Panc1 (cell line): ENCODE data around the gene MISP3. TPM values are rescaled to one million over a fixed set of nuclear protein-coding genes. Genes with fewer than 3 reads are reported as not detected.
A peak's percentile ranks its signal among the peaks of the same experiment; 100 is the strongest.

Experiments
- ATAC-seq: fragments of 200-7000 bp; cut with Tn5 transposase; 2 replicates; pipeline ENCODE4 v1.9.1; 2020; ENCODE audit warnings: mild to moderate bottlenecking, moderate library complexity
- BruUV-seq: library from RNA; stranded (reverse); fragments of 400-500 nt; replicated peaks from 2 replicates; lab custom pipeline; 2021; lab: Mats Ljungman, UMichigan
- CTCF ChIA-PET: fragments of 300-600 bp; sonication (Branson Sonifier 250); formaldehyde crosslinking; loops from one replicate; lab custom pipeline; 2022; ENCODE audit warnings: antibody characterized with exemption; lab: Charles Lee
- POLR2A ChIA-PET: fragments of 300-600 bp; sonication (Branson Sonifier 250); formaldehyde crosslinking; loops from one replicate; lab custom pipeline; 2022; ENCODE audit warnings: antibody characterized with exemption; lab: Charles Lee
- DNase-seq: peaks from one replicate; pipeline ENCODE4 v3.0.0-alpha.2; 2010; ENCODE audit warnings: low read depth, low spot score
- H3K27ac ChIP-seq: 2 replicates; pipeline ENCODE4 v1.5.1; 2011; ENCODE audit warnings: mild to moderate bottlenecking, low read length, inconsistent platforms
- H3K27me3 ChIP-seq: fragments of 200-500 bp; sonication (Bioruptor generic); 2 replicates; pipeline ENCODE4 v1.6.0; 2014; ENCODE audit warnings: low read length, inconsistent platforms; ENCODE audit not compliant: control insufficient read depth, insufficient read depth
- H3K36me3 ChIP-seq: fragments of 200-500 bp; sonication (Bioruptor generic); 2 replicates; pipeline ENCODE4 v1.5.1; 2014; ENCODE audit warnings: inconsistent platforms, mild to moderate bottlenecking, low read length, moderate library complexity; ENCODE audit not compliant: control insufficient read depth, insufficient read depth
- H3K4me1 ChIP-seq: 2 replicates; pipeline ENCODE4 v1.5.1; 2011; ENCODE audit warnings: inconsistent platforms, mild to moderate bottlenecking, low read length, moderate library complexity; ENCODE audit not compliant: control insufficient read depth, insufficient read depth
- H3K4me3 ChIP-seq, 2 experiments: 2 replicates each; pipeline ENCODE4 v1.5.1; 2011 to 2012; ENCODE audit warnings: low read depth in 2 of 2, low read length in 2 of 2, mild to moderate bottlenecking in 2 of 2, inconsistent platforms in 1 of 2, moderate library complexity in 1 of 2
- H3K9me3 ChIP-seq: fragments of 200-500 bp; sonication (Bioruptor generic); 2 replicates; pipeline ENCODE4 v1.5.1; 2014; ENCODE audit warnings: low read depth, mild to moderate bottlenecking, inconsistent platforms, low read length, moderate library complexity; ENCODE audit not compliant: control insufficient read depth, insufficient read depth
- POLR2AphosphoS5 ChIP-seq: IDR thresholded peaks from 2 replicates; pipeline ENCODE4 v1.6.1; 2012; ENCODE audit warnings: mild to moderate bottlenecking, low read depth, low read length, moderate library complexity
- SIN3A ChIP-seq: IDR thresholded peaks from 2 replicates; pipeline ENCODE4 v1.6.1; 2012; ENCODE audit warnings: low read depth, mild to moderate bottlenecking, low read length, moderate library complexity, borderline replicate concordance; ENCODE audit not compliant: insufficient read depth
- TCF7L2 ChIP-seq: IDR thresholded peaks from 2 replicates; pipeline ENCODE4 v1.6.1; 2011; ENCODE audit warnings: mild to moderate bottlenecking, low read depth, low read length, inconsistent platforms
- in situ Hi-C: cut with HindIII; loops from 2 replicates; pipeline ENCODE4 v1.10.0; 2016; ENCODE audit warnings: low sequenced_read_pairs, low pct_unique_long_range_greater_than_20kb
- intact Hi-C: fragments of 100-400 bp; cut with micrococcal nuclease; formaldehyde crosslinking; loops from one replicate; pipeline ENCODE4 v1.10.0; 2022; ENCODE audit not compliant: unreplicated experiment
- total RNA-seq: library from RNA; stranded (reverse); gene quantifications from one replicate; pipeline ENCODE4 v1.2.1, GENCODE V29; 2021; ENCODE audit not compliant: unreplicated experiment
- TF ChIP-seq, protein P1 (sequence below), 2 experiments: IDR thresholded peaks; 2 replicates each; pipeline ENCODE4 v1.6.1; 2011 to 2012; ENCODE audit warnings: low read depth in 2 of 2, control low read depth in 1 of 2, low read length in 1 of 2, mild to moderate bottlenecking in 1 of 2, moderate library complexity in 1 of 2; ENCODE audit not compliant: insufficient read depth in 1 of 2
- TF ChIP-seq, protein P2 (sequence below): fragments of 450-650 bp; IDR thresholded peaks from 2 replicates; pipeline ENCODE4 v1.5.1; 2017; ENCODE audit warnings: mild to moderate bottlenecking

The MISP3 gene
- total RNA-seq, 1 experiment from 2014 or later = 1.5 TPM

DNA sequence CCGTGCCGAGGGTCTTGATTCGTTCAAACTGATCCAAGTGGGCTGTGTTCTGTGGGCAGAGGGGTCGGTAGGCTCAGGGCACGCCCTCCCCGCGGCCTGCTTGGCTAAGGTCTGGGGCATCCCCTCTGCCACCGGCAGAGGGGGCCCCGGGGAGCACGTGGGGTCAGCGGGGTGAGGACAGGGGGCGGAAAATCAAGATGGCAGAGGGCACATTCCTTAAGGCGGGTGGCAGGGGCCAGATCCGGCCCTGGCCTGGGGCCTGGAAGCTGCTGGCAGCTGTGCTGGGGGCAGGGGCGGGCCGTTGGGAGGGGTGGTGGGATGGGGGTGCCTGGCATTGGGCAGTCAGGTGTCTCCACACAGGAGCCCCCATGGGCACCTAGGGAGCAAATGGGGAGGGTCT is 34.3 kb downstream of the MISP3 start:
- CTCF ChIA-PET = no interaction called here
- no TSS peak for BruUV-seq
- TF ChIP-seq, protein P1, sequence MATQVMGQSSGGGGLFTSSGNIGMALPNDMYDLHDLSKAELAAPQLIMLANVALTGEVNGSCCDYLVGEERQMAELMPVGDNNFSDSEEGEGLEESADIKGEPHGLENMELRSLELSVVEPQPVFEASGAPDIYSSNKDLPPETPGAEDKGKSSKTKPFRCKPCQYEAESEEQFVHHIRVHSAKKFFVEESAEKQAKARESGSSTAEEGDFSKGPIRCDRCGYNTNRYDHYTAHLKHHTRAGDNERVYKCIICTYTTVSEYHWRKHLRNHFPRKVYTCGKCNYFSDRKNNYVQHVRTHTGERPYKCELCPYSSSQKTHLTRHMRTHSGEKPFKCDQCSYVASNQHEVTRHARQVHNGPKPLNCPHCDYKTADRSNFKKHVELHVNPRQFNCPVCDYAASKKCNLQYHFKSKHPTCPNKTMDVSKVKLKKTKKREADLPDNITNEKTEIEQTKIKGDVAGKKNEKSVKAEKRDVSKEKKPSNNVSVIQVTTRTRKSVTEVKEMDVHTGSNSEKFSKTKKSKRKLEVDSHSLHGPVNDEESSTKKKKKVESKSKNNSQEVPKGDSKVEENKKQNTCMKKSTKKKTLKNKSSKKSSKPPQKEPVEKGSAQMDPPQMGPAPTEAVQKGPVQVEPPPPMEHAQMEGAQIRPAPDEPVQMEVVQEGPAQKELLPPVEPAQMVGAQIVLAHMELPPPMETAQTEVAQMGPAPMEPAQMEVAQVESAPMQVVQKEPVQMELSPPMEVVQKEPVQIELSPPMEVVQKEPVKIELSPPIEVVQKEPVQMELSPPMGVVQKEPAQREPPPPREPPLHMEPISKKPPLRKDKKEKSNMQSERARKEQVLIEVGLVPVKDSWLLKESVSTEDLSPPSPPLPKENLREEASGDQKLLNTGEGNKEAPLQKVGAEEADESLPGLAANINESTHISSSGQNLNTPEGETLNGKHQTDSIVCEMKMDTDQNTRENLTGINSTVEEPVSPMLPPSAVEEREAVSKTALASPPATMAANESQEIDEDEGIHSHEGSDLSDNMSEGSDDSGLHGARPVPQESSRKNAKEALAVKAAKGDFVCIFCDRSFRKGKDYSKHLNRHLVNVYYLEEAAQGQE (IDR thresholded peaks at IDR 0.05; ENCODE audit: insufficient read depth in 1 of 2, low read depth in 2 of 2, low read length in 1 of 2) = no peak
- TF ChIP-seq TCF7L2 = no peak
- TF ChIP-seq, protein P2, sequence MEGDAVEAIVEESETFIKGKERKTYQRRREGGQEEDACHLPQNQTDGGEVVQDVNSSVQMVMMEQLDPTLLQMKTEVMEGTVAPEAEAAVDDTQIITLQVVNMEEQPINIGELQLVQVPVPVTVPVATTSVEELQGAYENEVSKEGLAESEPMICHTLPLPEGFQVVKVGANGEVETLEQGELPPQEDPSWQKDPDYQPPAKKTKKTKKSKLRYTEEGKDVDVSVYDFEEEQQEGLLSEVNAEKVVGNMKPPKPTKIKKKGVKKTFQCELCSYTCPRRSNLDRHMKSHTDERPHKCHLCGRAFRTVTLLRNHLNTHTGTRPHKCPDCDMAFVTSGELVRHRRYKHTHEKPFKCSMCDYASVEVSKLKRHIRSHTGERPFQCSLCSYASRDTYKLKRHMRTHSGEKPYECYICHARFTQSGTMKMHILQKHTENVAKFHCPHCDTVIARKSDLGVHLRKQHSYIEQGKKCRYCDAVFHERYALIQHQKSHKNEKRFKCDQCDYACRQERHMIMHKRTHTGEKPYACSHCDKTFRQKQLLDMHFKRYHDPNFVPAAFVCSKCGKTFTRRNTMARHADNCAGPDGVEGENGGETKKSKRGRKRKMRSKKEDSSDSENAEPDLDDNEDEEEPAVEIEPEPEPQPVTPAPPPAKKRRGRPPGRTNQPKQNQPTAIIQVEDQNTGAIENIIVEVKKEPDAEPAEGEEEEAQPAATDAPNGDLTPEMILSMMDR = no peak
- no peak for TF ChIP-seq POLR2AphosphoS5
- no peak for TF ChIP-seq SIN3A
- Histone ChIP-seq H3K27me3 (no peaks in the 10 kb centered on the region), H3K4me3 (no peak overlapping the region), H3K9me3 (no peaks in the 10 kb centered on the region), H3K27ac (no peak overlapping the region), H3K36me3 (no peaks in the 10 kb centered on the region), H3K4me1 (no peaks in the 10 kb centered on the region)
- no peak for DNase-seq
- POLR2A ChIA-PET = no interaction called here
- intact Hi-C loops (no loop called here), in situ Hi-C loops (no loop called here)
- ATAC-seq = no peak

DNA sequence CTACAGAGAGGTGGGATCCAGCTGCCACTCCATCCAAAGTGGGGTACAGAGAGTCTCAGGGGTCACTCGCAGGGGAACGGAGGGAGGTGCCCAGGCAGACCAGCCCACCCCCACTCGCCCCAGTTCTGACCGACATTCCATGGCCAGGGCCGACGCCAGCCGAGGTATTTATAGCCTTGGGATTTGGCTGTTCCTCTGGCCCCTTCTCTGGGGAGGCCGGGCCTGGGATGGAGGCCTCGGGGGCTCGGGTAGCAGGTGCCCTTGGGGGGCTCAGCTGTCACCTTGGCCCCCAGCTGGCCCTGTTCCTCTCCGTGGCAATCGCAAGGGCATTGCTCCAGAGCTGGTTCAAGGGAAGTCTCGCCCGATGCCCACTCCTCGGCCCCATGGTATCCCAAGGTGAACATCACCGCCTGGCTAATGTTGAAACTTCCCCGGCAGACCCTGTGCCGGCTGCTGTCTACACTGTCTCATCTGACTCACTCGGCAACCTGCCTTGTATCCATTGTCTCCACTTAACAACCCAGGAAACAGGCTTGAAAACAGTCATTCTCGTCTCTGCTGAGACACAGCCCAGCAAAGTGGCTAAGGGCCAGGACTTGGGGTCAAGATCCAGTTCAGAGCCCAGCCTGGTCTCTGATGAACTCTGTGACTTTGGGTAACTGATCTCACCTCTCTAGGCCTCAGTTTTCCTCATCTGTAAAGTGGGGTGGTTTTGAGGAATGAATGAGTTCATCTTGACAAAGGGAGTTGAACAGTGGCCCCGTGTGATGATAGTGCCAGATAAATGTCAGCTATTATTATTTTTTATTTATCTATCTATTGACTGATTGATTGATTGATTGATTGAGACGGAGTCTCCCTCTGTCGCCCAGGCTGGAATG is 35.2 kb downstream of the MISP3 start:
- BruUV-seq = no TSS peak
- TF ChIP-seq, protein P2 = no peak
- TF ChIP-seq POLR2AphosphoS5 = no peak
- no peak for TF ChIP-seq TCF7L2
- TF ChIP-seq SIN3A = no peak
- TF ChIP-seq, protein P1 (IDR thresholded peaks at IDR 0.05; ENCODE audit: insufficient read depth in 1 of 2, low read depth in 2 of 2, low read length in 1 of 2) = no peak
- no peaks in the 10 kb centered on the region for H3K36me3 ChIP-seq
- no peaks in the 10 kb centered on the region for H3K9me3 ChIP-seq
- intact Hi-C loops = no loop called here
- H3K4me1 ChIP-seq = peaks cover 7% of the 10 kb centered on the region
- no peak overlapping the region for H3K4me3 ChIP-seq
- in situ Hi-C loops = no loop called here
- ChIA-PET CTCF (no interaction called here), POLR2A (no interaction called here)
- ATAC-seq = peak; percentile 47; the same call in 1 of the 2 replicates
- no peak for DNase-seq
- no peaks in the 10 kb centered on the region for H3K27me3 ChIP-seq
- H3K27ac ChIP-seq = no peak overlapping the region
